Panc1 (cell line): Measurements from ENCODE around the gene CRELD2. TPM values are rescaled to one million over a fixed set of nuclear protein-coding genes. Genes with fewer than 3 reads are reported as not detected.

Source experiments
- ATAC-seq: fragments of 200-7000 bp; cut with Tn5 transposase; 2 replicates; pipeline ENCODE4 v1.9.1; 2020; ENCODE audit warnings: mild to moderate bottlenecking, moderate library complexity
- BruUV-seq: library from RNA; stranded (reverse); fragments of 400-500 nt; replicated peaks from 2 replicates; lab custom pipeline; 2021; lab: Mats Ljungman, UMichigan
- CTCF ChIA-PET: fragments of 300-600 bp; sonication (Branson Sonifier 250); formaldehyde crosslinking; loops from one replicate; lab custom pipeline; 2022; ENCODE audit warnings: antibody characterized with exemption; lab: Charles Lee
- POLR2A ChIA-PET: fragments of 300-600 bp; sonication (Branson Sonifier 250); formaldehyde crosslinking; loops from one replicate; lab custom pipeline; 2022; ENCODE audit warnings: antibody characterized with exemption; lab: Charles Lee
- DNase-seq: peaks from one replicate; pipeline ENCODE4 v3.0.0-alpha.2; 2010; ENCODE audit warnings: low read depth, low spot score
- H3K27ac ChIP-seq: 2 replicates; pipeline ENCODE4 v1.5.1; 2011; ENCODE audit warnings: mild to moderate bottlenecking, low read length, inconsistent platforms
- H3K27me3 ChIP-seq: fragments of 200-500 bp; sonication (Bioruptor generic); 2 replicates; pipeline ENCODE4 v1.6.0; 2014; ENCODE audit warnings: low read length, inconsistent platforms; ENCODE audit not compliant: control insufficient read depth, insufficient read depth
- H3K36me3 ChIP-seq: fragments of 200-500 bp; sonication (Bioruptor generic); 2 replicates; pipeline ENCODE4 v1.5.1; 2014; ENCODE audit warnings: inconsistent platforms, mild to moderate bottlenecking, low read length, moderate library complexity; ENCODE audit not compliant: control insufficient read depth, insufficient read depth
- H3K4me1 ChIP-seq: 2 replicates; pipeline ENCODE4 v1.5.1; 2011; ENCODE audit warnings: inconsistent platforms, mild to moderate bottlenecking, low read length, moderate library complexity; ENCODE audit not compliant: control insufficient read depth, insufficient read depth
- H3K4me3 ChIP-seq, 2 experiments: 2 replicates each; pipeline ENCODE4 v1.5.1; 2011 to 2012; ENCODE audit warnings: low read depth in 2 of 2, low read length in 2 of 2, mild to moderate bottlenecking in 2 of 2, inconsistent platforms in 1 of 2, moderate library complexity in 1 of 2
- H3K9me3 ChIP-seq: fragments of 200-500 bp; sonication (Bioruptor generic); 2 replicates; pipeline ENCODE4 v1.5.1; 2014; ENCODE audit warnings: low read depth, mild to moderate bottlenecking, inconsistent platforms, low read length, moderate library complexity; ENCODE audit not compliant: control insufficient read depth, insufficient read depth
- CTCF ChIP-seq: fragments of 450-650 bp; IDR thresholded peaks from 2 replicates; pipeline ENCODE4 v1.5.1; 2017; ENCODE audit warnings: mild to moderate bottlenecking
- POLR2AphosphoS5 ChIP-seq: IDR thresholded peaks from 2 replicates; pipeline ENCODE4 v1.6.1; 2012; ENCODE audit warnings: mild to moderate bottlenecking, low read depth, low read length, moderate library complexity
- REST ChIP-seq, 2 experiments: IDR thresholded peaks; 2 replicates each; pipeline ENCODE4 v1.6.1; 2011 to 2012; ENCODE audit warnings: low read depth in 2 of 2, control low read depth in 1 of 2, low read length in 1 of 2, mild to moderate bottlenecking in 1 of 2, moderate library complexity in 1 of 2; ENCODE audit not compliant: insufficient read depth in 1 of 2
- SIN3A ChIP-seq: IDR thresholded peaks from 2 replicates; pipeline ENCODE4 v1.6.1; 2012; ENCODE audit warnings: low read depth, mild to moderate bottlenecking, low read length, moderate library complexity, borderline replicate concordance; ENCODE audit not compliant: insufficient read depth
- TCF7L2 ChIP-seq: IDR thresholded peaks from 2 replicates; pipeline ENCODE4 v1.6.1; 2011; ENCODE audit warnings: mild to moderate bottlenecking, low read depth, low read length, inconsistent platforms
- in situ Hi-C: cut with HindIII; loops from 2 replicates; pipeline ENCODE4 v1.10.0; 2016; ENCODE audit warnings: low sequenced_read_pairs, low pct_unique_long_range_greater_than_20kb
- intact Hi-C: fragments of 100-400 bp; cut with micrococcal nuclease; formaldehyde crosslinking; loops from one replicate; pipeline ENCODE4 v1.10.0; 2022; ENCODE audit not compliant: unreplicated experiment
- total RNA-seq: library from RNA; stranded (reverse); gene quantifications from one replicate; pipeline ENCODE4 v1.2.1, GENCODE V29; 2021; ENCODE audit not compliant: unreplicated experiment

Gene CRELD2
- total RNA-seq, 1 experiment from 2014 or later, result 59.7 TPM

- ATAC-seq (peak; percentile 39), DNase-seq (no peak)
- Histone ChIP-seq H3K36me3 (no peaks in the 10 kb centered on the region), H3K4me1 (peaks cover 63% of the 10 kb centered on the region), H3K9me3 (no peaks in the 10 kb centered on the region), H3K27me3 (no peaks in the 10 kb centered on the region), H3K4me3 (no peak overlapping the region), H3K27ac (peak overlapping the region; percentile 76)
- intact Hi-C loops (no loop called here), in situ Hi-C loops (no loop called here)
- TF ChIP-seq TCF7L2 (no peak), POLR2AphosphoS5 (no peak), CTCF (no peak), REST (IDR thresholded peaks at IDR 0.05; ENCODE audit: insufficient read depth in 1 of 2, low read depth in 2 of 2, low read length in 1 of 2) (no peak)
- ChIA-PET POLR2A (interaction anchor here (0.5 to 1.0 kb wide), 4 partner anchors 11 to 57 kb away, joined by 3 to 4 read pairs (median 3); partner anchors contain the start of gene ALG12), CTCF (no interaction called here)
- BruUV-seq, result no TSS peak
Measured at GRCh38 chr22:49951986-49952896, 33.8 kb downstream of the CRELD2 start.

- intact Hi-C loops, result no loop called here
- ATAC-seq (no peak), DNase-seq (no peak)
- ChIA-PET POLR2A (interaction anchor here (0.5 kb wide), 1 partner anchor 58 kb away, joined by 4 read pairs; no protein-coding TSS in a partner anchor), CTCF (no interaction called here)
- in situ Hi-C loops, result no loop called here
- peaks cover 68% of the 10 kb centered on the region for H3K4me1 ChIP-seq
- no peaks in the 10 kb centered on the region for H3K27me3 ChIP-seq
- no peaks in the 10 kb centered on the region for H3K9me3 ChIP-seq
- no TSS peak for BruUV-seq
- TF ChIP-seq SIN3A, result no peak
- no peak for TF ChIP-seq TCF7L2
- no peak for TF ChIP-seq POLR2AphosphoS5
- TF ChIP-seq REST (IDR thresholded peaks at IDR 0.05; ENCODE audit: insufficient read depth in 1 of 2, low read depth in 2 of 2, low read length in 1 of 2), result no peak
- no peak for TF ChIP-seq CTCF
- no peaks in the 10 kb centered on the region for H3K36me3 ChIP-seq
- peak overlapping the region; percentile 76; the same call in 1 of the 2 replicates for H3K27ac ChIP-seq
- no peak overlapping the region for H3K4me3 ChIP-seq
Measured at GRCh38 chr22:49953027-49953679, 34.7 kb downstream of the CRELD2 start.
